Fibroblast of lung (primary cell): ENCODE results near the gene NXN. TPM values are rescaled to one million over a fixed set of nuclear protein-coding genes. Genes with fewer than 3 reads are reported as not detected.

Source experiments
- DNase-seq, 2 donors: peaks; one replicate each; pipeline versions ENCODE4 v3.0.0 to v3.0.0-alpha.2; 2010; ENCODE audit warnings: low read depth in 2 of 2
- H2AFZ ChIP-seq: 2 replicates; pipeline ENCODE4 v1.5.1; 2012; ENCODE audit warnings: low read length, control low read depth, inconsistent platforms
- H3K27ac ChIP-seq: 2 replicates; pipeline ENCODE4 v1.5.1; 2011; ENCODE audit warnings: low read length, control low read depth; ENCODE audit not compliant: insufficient read depth
- H3K27me3 ChIP-seq: 2 replicates; pipeline ENCODE4 v1.5.1; 2011; ENCODE audit warnings: mild to moderate bottlenecking, low read length; ENCODE audit not compliant: control insufficient read depth, insufficient read depth
- H3K36me3 ChIP-seq: 2 replicates; pipeline ENCODE4 v1.5.1; 2011; ENCODE audit warnings: low read length; ENCODE audit not compliant: control insufficient read depth, insufficient read depth
- H3K4me1 ChIP-seq: 2 replicates; pipeline ENCODE4 v1.5.1; 2011; ENCODE audit warnings: low read length; ENCODE audit not compliant: control insufficient read depth, insufficient read depth; ENCODE audit errors: extremely low read depth
- H3K4me2 ChIP-seq: 2 replicates; pipeline ENCODE4 v1.5.1; 2011; ENCODE audit warnings: low read length, control low read depth; ENCODE audit not compliant: insufficient read depth; ENCODE audit errors: extremely low read depth
- H3K4me3 ChIP-seq, 4 experiments: fragments of 200-600 bp in 1 of 4; sonication (generic) in 1 of 4; replicated peaks in 1 of 4; 2 replicates each; pipeline ENCODE4 v1.5.1; 2011 to 2016; ENCODE audit warnings: low read length in 4 of 4, low read depth in 3 of 4, mild to moderate bottlenecking in 3 of 4, control low read depth in 2 of 4, inconsistent platforms in 1 of 4, mixed read lengths in 1 of 4; ENCODE audit not compliant: insufficient read depth in 1 of 4; ENCODE audit errors: control extremely low read depth in 1 of 4
- H3K79me2 ChIP-seq: 2 replicates; pipeline ENCODE4 v1.5.1; 2012; ENCODE audit warnings: mild to moderate bottlenecking, low read length, inconsistent platforms; ENCODE audit not compliant: control insufficient read depth, insufficient read depth
- H3K9ac ChIP-seq: 2 replicates; pipeline ENCODE4 v1.5.1; 2011; ENCODE audit warnings: mild to moderate bottlenecking, low read length, control low read depth; ENCODE audit not compliant: insufficient read depth
- H3K9me3 ChIP-seq: 2 replicates; pipeline ENCODE4 v1.5.1; 2012; ENCODE audit warnings: low read depth, low read length; ENCODE audit not compliant: control insufficient read depth, insufficient read depth
- H4K20me1 ChIP-seq: 2 replicates; pipeline ENCODE4 v1.5.1; 2011; ENCODE audit warnings: low read length; ENCODE audit not compliant: control insufficient read depth, insufficient read depth; ENCODE audit errors: extremely low read depth
- CTCF ChIP-seq, 2 donors: IDR thresholded peaks in 1 of 2; conservative IDR thresholded peaks in 1 of 2; 1 replicate in 1 of 2; 2 replicates in 1 of 2; pipeline ENCODE4 v1.5.1; 2011 to 2012; ENCODE audit warnings: low read length in 2 of 2, control low read depth in 1 of 2, inconsistent platforms in 1 of 2, low read depth in 1 of 2, mild to moderate bottlenecking in 1 of 2
- EZH2 ChIP-seq: IDR thresholded peaks from 2 replicates; pipeline ENCODE4 v1.5.1; 2012; ENCODE audit warnings: low read length, control low read depth, mild to moderate bottlenecking; ENCODE audit errors: missing control alignments
- polyA plus RNA-seq, 2 donors: library from polyadenylated mRNA; depleted of rRNA in 1 of 2; stranded (reverse) in 1 of 2; unstranded in 1 of 2; fragments of >200 nt; gene quantifications; 2 replicates each; pipeline ENCODE4 v1.2.1, GENCODE V29; 2011 to 2012; ENCODE audit warnings: missing spikeins in 1 of 2
- total RNA-seq: library from RNA; depleted of rRNA; stranded (reverse); fragments of >200 nt; gene quantifications from 2 replicates; pipeline ENCODE4 v1.2.1, GENCODE V29; 2014

The NXN gene
- total and polyA plus RNA-seq, 2 donors (not counting 1 experiment from before 2014, with no cell fraction given) = 38.5 to 53.8 TPM

GRCh38 chr17:980406-981291 lies 1.1 kb upstream of the NXN start:
- H3K9me3 ChIP-seq = no peaks in the 10 kb centered on the region
- no peak overlapping the region for H3K27ac ChIP-seq
- no peaks in the 10 kb centered on the region for H3K4me1 ChIP-seq
- DNase-seq = peak; percentile 71 to 86
- no peaks in the 10 kb centered on the region for H4K20me1 ChIP-seq
- H3K9ac ChIP-seq = no peak overlapping the region
- no peaks in the 10 kb centered on the region for H3K36me3 ChIP-seq
- no peak overlapping the region for H2AFZ ChIP-seq
- peaks cover 21% of the 10 kb centered on the region for H3K79me2 ChIP-seq
- no peaks in the 10 kb centered on the region for H3K27me3 ChIP-seq
- TF ChIP-seq CTCF (conservative IDR thresholded peaks at IDR 0.05 in 1 of 2, IDR thresholded peaks at IDR 0.05 in 1 of 2; ENCODE audit: low read depth in 1 of 2, low read length in 2 of 2) = peak; percentile 73 to 74
- TF ChIP-seq EZH2 = no peak
- peak overlapping the region; percentile 47 for H3K4me2 ChIP-seq
- H3K4me3 ChIP-seq = peak overlapping the region in 1 of 4 experiments; percentile 60

DNA sequence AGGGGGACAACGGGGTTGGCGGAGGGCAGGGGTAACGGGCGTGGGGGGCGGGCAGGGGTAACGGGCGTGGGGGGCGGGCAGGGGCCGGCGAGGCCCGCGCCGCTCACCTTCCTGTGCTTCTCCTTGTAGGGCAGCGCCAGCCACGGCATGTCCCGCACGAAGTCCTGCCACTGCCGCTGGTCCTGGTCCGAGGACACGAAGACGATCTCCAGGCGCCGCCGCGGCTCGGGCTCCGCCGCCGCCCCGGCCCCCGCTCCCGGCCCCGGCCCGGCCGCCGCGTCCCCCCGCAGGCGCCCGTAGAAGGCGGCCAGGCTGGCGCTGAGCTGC lies 401 bp downstream of the NXN start:
- peak overlapping the region; percentile 29 to 76 (median 54) for H3K4me3 ChIP-seq
- peak overlapping the region; percentile 14 for H3K27ac ChIP-seq
- no peak for DNase-seq
- H3K9ac ChIP-seq = peak overlapping the region; percentile 57
- H3K4me2 ChIP-seq = no peak overlapping the region
- no peaks in the 10 kb centered on the region for H3K36me3 ChIP-seq
- H3K79me2 ChIP-seq = peaks cover 27% of the 10 kb centered on the region
- no peaks in the 10 kb centered on the region for H3K9me3 ChIP-seq
- no peaks in the 10 kb centered on the region for H3K4me1 ChIP-seq
- TF ChIP-seq EZH2 = no peak
- TF ChIP-seq CTCF (conservative IDR thresholded peaks at IDR 0.05 in 1 of 2, IDR thresholded peaks at IDR 0.05 in 1 of 2; ENCODE audit: low read depth in 1 of 2, low read length in 2 of 2) = peak in 1 of 2 donors; percentile 18
- H2AFZ ChIP-seq = no peak overlapping the region
- H4K20me1 ChIP-seq = no peaks in the 10 kb centered on the region
- H3K27me3 ChIP-seq = no peaks in the 10 kb centered on the region

DNA sequence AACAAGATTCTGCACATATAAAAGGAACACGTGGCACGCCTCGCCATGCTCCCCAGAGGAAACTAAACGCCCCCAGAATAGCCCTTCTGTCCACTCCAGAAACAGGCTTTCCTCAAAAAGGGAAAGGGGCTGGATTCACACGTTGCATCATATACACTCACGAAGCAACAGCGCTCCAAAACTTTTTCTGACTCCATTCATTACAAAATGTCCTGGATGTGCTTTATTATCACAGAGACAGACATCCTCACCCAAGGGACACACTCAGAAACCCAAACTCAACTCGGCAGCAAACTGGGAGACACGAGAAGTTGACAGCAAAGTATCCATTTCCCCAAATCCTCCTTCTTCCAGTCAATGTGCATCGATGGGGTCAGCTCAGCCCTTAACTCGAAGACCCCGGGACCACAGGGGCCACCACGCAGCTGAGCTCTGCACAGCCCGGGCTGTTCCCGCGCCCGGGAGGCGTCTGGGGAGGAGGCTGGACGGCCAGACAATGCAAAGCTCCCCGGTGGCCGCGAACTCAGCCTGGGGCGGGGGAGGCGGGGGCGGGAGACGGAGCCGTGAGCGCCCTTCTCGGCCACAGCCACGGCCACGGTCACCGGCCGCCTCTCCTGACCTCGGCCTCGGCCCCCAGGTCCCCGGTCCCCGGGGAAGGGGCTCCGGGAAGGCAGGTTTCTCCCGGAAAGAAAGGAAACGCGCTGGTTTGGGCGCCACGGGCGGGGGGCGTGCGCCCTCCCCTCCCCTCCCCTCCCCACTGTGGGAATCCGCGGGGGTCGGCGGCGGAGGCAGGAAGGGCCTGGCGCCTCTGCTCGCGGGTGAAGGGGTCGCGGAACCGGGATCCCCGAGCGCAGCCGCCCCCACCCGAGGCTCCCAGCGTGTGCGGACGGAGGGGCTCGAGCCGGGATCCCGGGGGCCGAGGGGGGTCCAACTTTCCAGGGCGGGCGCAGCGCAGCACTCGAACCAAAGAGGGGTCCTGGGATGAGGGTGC lies 1.2 kb downstream of the NXN start:
- DNase-seq = peak; percentile 44 to 62
- H2AFZ ChIP-seq = no peak overlapping the region
- no peaks in the 10 kb centered on the region for H3K27me3 ChIP-seq
- no peaks in the 10 kb centered on the region for H3K4me1 ChIP-seq
- H3K4me2 ChIP-seq = peak overlapping the region; percentile 93
- H3K4me3 ChIP-seq = peak overlapping the region; percentile 31 to 84 (median 69)
- H4K20me1 ChIP-seq = no peaks in the 10 kb centered on the region
- peak overlapping the region; percentile 46 for H3K27ac ChIP-seq
- TF ChIP-seq EZH2 (no peak), CTCF (conservative IDR thresholded peaks at IDR 0.05 in 1 of 2, IDR thresholded peaks at IDR 0.05 in 1 of 2; ENCODE audit: low read depth in 1 of 2, low read length in 2 of 2) (no peak)
- H3K79me2 ChIP-seq = peaks cover 27% of the 10 kb centered on the region
- H3K9me3 ChIP-seq = no peaks in the 10 kb centered on the region
- H3K36me3 ChIP-seq = no peaks in the 10 kb centered on the region
- H3K9ac ChIP-seq = peak overlapping the region; percentile 34
